GM12873 (cell line): ENCODE data around the gene IRF4.

ENCODE experiments used
- TF ChIP-seq, protein P1 (sequence below): IDR thresholded peaks from 2 replicates; pipeline ENCODE4 v1.5.1; 2012; ENCODE audit warnings: low read depth, mild to moderate bottlenecking, moderate library complexity, low read length, control low read depth; ENCODE audit not compliant: insufficient read depth; ENCODE audit errors: missing control alignments

The IRF4 gene

DNA sequence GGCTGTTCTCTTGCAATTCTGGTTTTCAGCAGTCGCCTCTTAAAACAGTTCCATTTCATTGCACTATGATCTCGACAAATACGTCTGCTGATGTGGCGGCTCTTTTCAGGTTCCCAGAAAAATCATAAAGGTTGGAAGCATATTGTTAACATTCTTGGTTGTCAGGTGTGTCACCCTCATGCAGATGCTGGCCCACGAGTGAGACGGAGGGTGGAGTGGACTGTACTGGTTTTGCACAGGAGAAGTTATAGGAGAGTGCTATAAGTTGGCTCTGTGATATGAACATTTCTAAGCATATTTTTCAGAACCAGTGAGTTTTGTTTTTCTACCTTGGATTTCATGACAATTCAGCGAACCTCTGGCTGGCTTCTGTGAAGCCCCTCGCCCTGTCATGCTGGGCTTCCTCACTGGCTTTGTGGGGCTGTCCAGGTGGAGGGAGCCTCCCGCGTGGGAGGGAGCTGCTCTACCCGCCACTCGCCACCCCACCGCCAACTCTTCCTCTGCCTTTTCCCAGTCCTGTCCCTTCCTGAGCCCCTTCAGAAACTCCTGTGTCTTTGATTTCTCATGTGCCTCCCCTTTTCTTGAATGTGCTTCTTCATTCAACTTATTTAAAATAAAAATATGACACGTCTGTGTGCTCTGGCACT, 10.6 kb downstream of the IRF4 start:
- TF ChIP-seq, protein P1, sequence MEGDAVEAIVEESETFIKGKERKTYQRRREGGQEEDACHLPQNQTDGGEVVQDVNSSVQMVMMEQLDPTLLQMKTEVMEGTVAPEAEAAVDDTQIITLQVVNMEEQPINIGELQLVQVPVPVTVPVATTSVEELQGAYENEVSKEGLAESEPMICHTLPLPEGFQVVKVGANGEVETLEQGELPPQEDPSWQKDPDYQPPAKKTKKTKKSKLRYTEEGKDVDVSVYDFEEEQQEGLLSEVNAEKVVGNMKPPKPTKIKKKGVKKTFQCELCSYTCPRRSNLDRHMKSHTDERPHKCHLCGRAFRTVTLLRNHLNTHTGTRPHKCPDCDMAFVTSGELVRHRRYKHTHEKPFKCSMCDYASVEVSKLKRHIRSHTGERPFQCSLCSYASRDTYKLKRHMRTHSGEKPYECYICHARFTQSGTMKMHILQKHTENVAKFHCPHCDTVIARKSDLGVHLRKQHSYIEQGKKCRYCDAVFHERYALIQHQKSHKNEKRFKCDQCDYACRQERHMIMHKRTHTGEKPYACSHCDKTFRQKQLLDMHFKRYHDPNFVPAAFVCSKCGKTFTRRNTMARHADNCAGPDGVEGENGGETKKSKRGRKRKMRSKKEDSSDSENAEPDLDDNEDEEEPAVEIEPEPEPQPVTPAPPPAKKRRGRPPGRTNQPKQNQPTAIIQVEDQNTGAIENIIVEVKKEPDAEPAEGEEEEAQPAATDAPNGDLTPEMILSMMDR: no peak

DNA sequence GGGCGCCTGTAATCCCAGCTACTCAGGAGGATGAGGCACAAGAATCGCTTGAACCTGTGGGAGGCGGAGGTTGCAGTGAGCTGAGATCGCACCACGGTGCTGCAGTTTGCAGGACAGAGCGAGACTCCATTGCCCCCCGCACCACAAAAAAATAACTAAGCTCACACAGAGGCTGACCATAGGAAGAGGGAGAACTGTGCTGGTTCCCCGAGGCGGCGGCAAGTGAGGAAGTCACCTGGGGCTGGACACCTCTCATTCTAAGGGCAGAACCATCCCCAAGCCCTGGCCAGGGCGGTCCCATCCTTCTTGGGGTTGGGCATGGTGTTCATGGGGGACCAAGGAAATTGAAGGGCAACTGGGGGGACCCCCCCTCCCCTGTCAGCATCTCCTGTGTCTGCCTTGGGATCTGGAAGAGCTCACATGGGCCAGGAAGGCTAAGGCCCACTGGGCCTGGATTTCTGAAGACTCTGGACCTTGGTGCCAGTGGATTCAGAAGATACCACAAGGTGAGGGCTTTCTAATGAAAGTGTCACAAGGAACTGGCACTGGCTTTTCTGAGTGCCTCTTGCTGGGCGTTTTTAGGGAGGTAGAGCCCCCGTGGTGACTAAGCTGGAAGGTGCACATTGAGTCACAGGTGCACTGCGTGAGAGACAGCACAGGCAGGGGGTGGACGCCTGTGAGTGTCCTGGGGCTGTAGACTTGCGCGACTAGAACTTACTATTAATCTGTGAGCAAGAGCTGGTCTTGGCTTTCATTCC, 11.5 kb downstream of the IRF4 start:
- TF ChIP-seq, protein P1: no peak

DNA sequence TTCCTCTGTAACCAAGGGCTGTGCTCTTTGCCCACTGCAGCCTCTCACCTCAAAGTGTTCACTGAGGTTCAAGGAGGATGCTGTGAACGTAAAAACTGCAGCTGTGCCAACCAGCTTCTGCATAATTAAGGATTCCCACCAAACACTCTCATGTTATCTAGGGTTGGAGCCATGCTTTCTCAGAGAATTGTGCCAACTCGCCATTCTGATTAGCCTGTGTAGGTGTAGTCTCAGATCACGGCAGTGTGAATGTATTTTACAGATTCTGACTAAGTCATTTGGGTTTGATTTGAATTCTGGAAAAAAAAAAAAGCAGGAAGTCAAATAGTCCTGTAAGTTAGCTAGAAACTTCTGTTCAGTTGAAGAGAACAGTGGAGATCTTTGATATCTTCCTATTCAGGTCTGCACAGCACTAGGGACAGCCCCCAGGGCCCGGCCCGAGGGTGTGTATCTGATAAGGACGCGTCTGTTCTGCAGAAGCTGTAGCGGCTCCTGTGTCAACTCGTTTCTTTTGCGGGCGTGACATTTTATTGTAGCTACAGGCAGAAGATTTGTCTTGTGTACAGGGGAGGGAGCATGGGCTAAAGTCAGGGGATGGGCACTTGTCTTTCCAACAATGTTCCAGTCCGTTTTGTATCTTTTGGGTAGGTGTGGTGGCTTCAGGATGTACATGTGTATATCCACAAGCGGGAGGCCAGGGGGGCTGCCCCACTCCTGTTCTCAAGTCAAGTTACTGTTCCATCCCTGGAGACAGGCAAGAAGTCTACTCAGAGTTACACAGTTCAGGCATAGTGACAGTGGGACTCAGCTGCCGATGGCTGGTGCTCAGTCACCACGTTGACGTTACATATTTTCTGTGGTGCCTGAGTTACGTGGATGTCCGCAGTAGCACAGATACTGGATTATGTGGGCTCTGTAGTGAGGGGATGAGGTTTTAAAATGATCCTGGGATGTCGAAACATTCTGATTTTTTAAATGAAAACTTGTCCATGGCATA, 12.4 kb downstream of the IRF4 start:
- TF ChIP-seq, protein P1: no peak

DNA sequence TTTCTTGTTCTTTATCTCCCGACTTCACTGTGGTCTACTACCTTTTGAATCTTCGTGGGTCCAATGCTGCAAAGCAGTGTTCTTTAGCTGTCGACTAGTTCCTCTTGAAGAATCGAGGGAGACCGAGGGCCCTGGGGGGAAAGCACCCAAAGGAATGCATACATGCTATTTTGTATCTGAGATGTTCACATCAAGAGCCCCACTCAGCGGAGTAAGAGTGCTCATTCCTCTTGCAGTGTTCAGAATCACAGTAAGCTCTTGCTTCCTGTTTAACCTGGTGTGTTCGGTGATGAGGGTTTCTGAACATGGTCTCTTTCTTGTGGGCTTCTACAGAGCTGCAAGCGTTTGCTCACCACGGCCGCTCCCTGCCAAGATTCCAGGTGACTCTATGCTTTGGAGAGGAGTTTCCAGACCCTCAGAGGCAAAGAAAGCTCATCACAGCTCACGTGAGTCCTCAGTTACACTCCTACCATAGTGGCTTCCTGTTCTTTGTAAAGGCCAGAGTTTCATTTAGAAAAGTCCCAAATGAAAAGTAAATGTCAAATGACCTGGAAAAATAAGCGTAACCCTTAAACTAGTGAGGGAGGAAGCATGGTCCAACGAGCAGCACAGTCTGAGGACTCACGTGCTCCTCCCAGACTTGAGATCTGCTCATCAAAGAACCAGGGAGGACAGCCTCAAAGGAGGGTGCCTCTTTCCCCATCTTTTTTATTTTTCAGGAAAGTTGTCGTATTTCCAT, 13.3 kb downstream of the IRF4 start:
- TF ChIP-seq, protein P1: no peak

DNA sequence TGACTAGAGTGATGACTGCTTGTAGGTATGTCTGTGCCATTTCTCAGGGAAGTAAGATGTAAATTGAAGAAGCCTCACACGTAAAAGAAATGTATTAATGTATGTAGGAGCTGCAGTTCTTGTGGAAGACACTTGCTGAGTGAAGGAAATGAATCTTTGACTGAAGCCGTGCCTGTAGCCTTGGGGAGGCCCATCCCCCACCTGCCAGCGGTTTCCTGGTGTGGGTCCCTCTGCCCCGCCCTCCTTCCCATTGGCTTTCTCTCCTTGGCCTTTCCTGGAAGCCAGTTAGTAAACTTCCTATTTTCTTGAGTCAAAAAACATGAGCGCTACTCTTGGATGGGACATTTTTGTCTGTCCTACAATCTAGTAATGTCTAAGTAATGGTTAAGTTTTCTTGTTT, 16.6 kb downstream of the IRF4 start:
- TF ChIP-seq, protein P1: no peak

DNA sequence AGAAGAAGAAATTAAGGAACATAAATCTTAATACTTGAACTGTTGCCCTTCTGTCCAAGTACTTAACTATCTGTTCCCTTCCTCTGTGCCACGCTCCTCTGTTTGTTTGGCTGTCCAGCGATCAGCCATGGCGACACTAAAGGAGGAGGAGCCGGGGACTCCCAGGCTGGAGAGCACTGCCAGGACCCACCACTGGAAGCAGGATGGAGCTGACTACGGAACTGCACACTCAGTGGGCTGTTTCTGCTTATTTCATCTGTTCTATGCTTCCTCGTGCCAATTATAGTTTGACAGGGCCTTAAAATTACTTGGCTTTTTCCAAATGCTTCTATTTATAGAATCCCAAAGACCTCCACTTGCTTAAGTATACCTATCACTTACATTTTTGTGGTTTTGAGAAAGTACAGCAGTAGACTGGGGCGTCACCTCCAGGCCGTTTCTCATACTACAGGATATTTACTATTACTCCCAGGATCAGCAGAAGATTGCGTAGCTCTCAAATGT, 17.1 kb downstream of the IRF4 start:
- TF ChIP-seq, protein P1: peak; percentile 37
